ENCODE results near the gene MB21D2.

Gene MB21D2

GRCh38 chr3:192830291-192831110 is 87.2 kb downstream of the MB21D2 start (continued):
- TF ChIP-seq ZNF2 (tag by site-specific recombination; IDR thresholded peaks at IDR 0.05): 0 out of 2 replicates have a peak, but pooled peaks have one; percentile 31
- TF ChIP-seq ZBTB17 (tag by site-specific recombination; IDR thresholded peaks at IDR 0.05): no peak
- TF ChIP-seq ZNF600 (tag by site-specific recombination; IDR thresholded peaks at IDR 0.05): peak; percentile 46
- TF ChIP-seq ZNF362 (tag by site-specific recombination; IDR thresholded peaks at IDR 0.05): no peak
- TF ChIP-seq SCRT1 (tag by site-specific recombination; IDR thresholded peaks at IDR 0.05; ENCODE audit: borderline replicate concordance): peak; percentile 91
- TF ChIP-seq ZSCAN5A (tag by site-specific recombination; IDR thresholded peaks at IDR 0.05): no peak
- TF ChIP-seq ZNF239 (tag by site-specific recombination; IDR thresholded peaks at IDR 0.05): no peak
- 0 out of 2 replicates have a peak, but pooled peaks have one; percentile 52 for TF ChIP-seq KLF17 (tag by site-specific recombination; IDR thresholded peaks at IDR 0.05)
- TF ChIP-seq SP2 (tag by site-specific recombination; IDR thresholded peaks at IDR 0.05): no peak
- no peak for TF ChIP-seq ZNF433 (tag by site-specific recombination; IDR thresholded peaks at IDR 0.05; ENCODE audit: low read depth)
- TF ChIP-seq ZXDB (tag by site-specific recombination; IDR thresholded peaks at IDR 0.05): no peak
- TF ChIP-seq ZNF561 (tag by site-specific recombination; IDR thresholded peaks at IDR 0.05; ENCODE audit: borderline replicate concordance): no peak
- TF ChIP-seq PRDM10 (tag by site-specific recombination; IDR thresholded peaks at IDR 0.05): peak; percentile 46
- no peak for TF ChIP-seq ZBTB20 (tag by site-specific recombination; IDR thresholded peaks at IDR 0.05)
- no peak for TF ChIP-seq ZNF10 (tag by site-specific recombination; IDR thresholded peaks at IDR 0.05)
- no peak for TF ChIP-seq PRDM1 (tag by site-specific recombination; IDR thresholded peaks at IDR 0.05)
- TF ChIP-seq ZNF341 (tag by site-specific recombination; IDR thresholded peaks at IDR 0.05; ENCODE audit: low read depth): peak; percentile 49; the same call in 1 of the 2 replicates
- TF ChIP-seq ZNF223 (tag by site-specific recombination; IDR thresholded peaks at IDR 0.05): no peak
- TF ChIP-seq ZNF24 (tag by site-specific recombination; IDR thresholded peaks at IDR 0.05): peak; percentile 67; the same call in 1 of the 2 replicates
- TF ChIP-seq ZIC2 (tag by site-specific recombination; IDR thresholded peaks at IDR 0.05): peak; percentile 85
- no peak for TF ChIP-seq ZBTB1 (tag by site-specific recombination; IDR thresholded peaks at IDR 0.05)
- no peak for TF ChIP-seq OVOL3 (tag by site-specific recombination; IDR thresholded peaks at IDR 0.05)
- peak; percentile 97 for TF ChIP-seq SCRT2 (tag by site-specific recombination; IDR thresholded peaks at IDR 0.05)
- peak; percentile 73 for TF ChIP-seq SP7 (tag by site-specific recombination; IDR thresholded peaks at IDR 0.05)
- 0 out of 2 replicates have a peak, but pooled peaks have one; percentile 59 for TF ChIP-seq ZFHX2 (tag by site-specific recombination; conservative IDR thresholded peaks at IDR 0.05)
- no peak for TF ChIP-seq ZBTB6 (tag by site-specific recombination; IDR thresholded peaks at IDR 0.05)
- TF ChIP-seq ZNF18 (tag by site-specific recombination; IDR thresholded peaks at IDR 0.05): peak; percentile 46; the same call in 1 of the 2 replicates
- TF ChIP-seq BCL6B (tag by site-specific recombination; IDR thresholded peaks at IDR 0.05): no peak
- peak; percentile 62; the same call in 1 of the 2 replicates for TF ChIP-seq KLF10 (tag by site-specific recombination; IDR thresholded peaks at IDR 0.05)

All from HEK293 (cell line).